ENCODE measurements around the gene NIPAL3.

DNA sequence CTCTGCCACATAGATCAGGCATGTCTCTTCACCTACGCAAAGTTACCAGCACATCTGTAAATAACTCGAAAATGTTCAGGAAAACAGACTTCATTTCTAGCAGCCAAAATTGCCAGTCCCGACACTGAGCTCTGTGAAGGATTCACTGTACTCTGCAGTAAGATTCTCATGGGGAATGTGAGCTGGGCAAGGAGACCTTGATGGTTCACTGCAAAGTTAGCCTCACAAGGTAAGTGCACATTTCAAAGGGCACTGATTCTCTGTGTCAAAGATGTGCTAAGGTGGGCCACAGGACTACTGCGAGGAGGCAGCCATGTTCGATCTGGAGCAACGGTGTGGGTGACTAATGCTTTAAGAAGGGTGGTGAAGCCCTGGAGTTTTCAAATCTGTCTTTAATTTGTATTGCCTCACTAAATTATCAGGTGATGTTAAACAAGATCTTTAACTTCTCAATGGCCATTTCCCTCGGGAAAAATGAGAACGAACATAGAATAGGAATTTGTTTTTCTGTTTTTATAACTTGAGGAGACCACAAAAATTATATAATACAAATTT lies 27.2 kb upstream of the NIPAL3 start:
- TF ChIP-seq, protein P1, sequence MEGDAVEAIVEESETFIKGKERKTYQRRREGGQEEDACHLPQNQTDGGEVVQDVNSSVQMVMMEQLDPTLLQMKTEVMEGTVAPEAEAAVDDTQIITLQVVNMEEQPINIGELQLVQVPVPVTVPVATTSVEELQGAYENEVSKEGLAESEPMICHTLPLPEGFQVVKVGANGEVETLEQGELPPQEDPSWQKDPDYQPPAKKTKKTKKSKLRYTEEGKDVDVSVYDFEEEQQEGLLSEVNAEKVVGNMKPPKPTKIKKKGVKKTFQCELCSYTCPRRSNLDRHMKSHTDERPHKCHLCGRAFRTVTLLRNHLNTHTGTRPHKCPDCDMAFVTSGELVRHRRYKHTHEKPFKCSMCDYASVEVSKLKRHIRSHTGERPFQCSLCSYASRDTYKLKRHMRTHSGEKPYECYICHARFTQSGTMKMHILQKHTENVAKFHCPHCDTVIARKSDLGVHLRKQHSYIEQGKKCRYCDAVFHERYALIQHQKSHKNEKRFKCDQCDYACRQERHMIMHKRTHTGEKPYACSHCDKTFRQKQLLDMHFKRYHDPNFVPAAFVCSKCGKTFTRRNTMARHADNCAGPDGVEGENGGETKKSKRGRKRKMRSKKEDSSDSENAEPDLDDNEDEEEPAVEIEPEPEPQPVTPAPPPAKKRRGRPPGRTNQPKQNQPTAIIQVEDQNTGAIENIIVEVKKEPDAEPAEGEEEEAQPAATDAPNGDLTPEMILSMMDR (IDR thresholded peaks at IDR 0.05) = no peak
- TF ChIP-seq POLR2A (IDR thresholded peaks at IDR 0.05) (no peak), EP300 (IDR thresholded peaks at IDR 0.05) (no peak)
